GM12873 (cell line): ENCODE data around the gene CXorf58.

Experiments used
- CTCF ChIP-seq: IDR thresholded peaks from 2 replicates; pipeline ENCODE4 v1.5.1; 2012; ENCODE audit warnings: low read depth, mild to moderate bottlenecking, moderate library complexity, low read length, control low read depth; ENCODE audit not compliant: insufficient read depth; ENCODE audit errors: missing control alignments

CXorf58 gene

GRCh38 chrX:23964191-23964590, 56.4 kb downstream of the CXorf58 start:
- TF ChIP-seq CTCF: no peak

- TF ChIP-seq CTCF: no peak
Measured at GRCh38 chrX:23978491-23978890, 70.7 kb downstream of the CXorf58 start.

GRCh38 chrX:23980011-23980441, 72.2 kb downstream of the CXorf58 start:
- TF ChIP-seq CTCF: no peak

- no peak for TF ChIP-seq CTCF
Measured at GRCh38 chrX:23981222-23981621, 73.4 kb downstream of the CXorf58 start.

GRCh38 chrX:23981711-23982110, 73.9 kb downstream of the CXorf58 start:
- TF ChIP-seq CTCF: no peak

- TF ChIP-seq CTCF: no peak
Measured at GRCh38 chrX:23982891-23983290, 75.1 kb downstream of the CXorf58 start.
